GM23338 (cell line): ENCODE data around the gene MAN1C1. TPM values are rescaled to one million over a fixed set of nuclear protein-coding genes. Genes with fewer than 3 reads are reported as not detected.

Source experiments
- ATAC-seq: fragments of 200-7000 bp; cut with Tn5 transposase; 3 replicates; pipeline ENCODE4 v1.9.1; 2020
- DNase-seq: peaks from one replicate; pipeline ENCODE4 v3.0.0-alpha.2; 2015; ENCODE audit warnings: low spot score
- H2AFZ ChIP-seq: fragments of 200-600 bp; sonication (generic); 2 replicates; pipeline ENCODE4 v1.8.0; 2016; ENCODE audit warnings: antibody characterized with exemption, mild to moderate bottlenecking, moderate library complexity
- H3F3A ChIP-seq: fragments of 200-600 bp; sonication (generic); replicated peaks from 2 replicates; pipeline ENCODE4 v1.8.0; 2017; ENCODE audit warnings: antibody characterized with exemption, mixed run types, low read depth
- H3K27ac ChIP-seq: fragments of 200-600 bp; sonication (generic); 2 replicates; pipeline ENCODE4 v1.6.1; 2016; ENCODE audit warnings: low read depth
- H3K27me3 ChIP-seq: fragments of 200-600 bp; sonication (generic); 2 replicates; pipeline ENCODE4 v1.8.0; 2016; ENCODE audit warnings: mild to moderate bottlenecking, mixed run types, moderate library complexity; ENCODE audit not compliant: insufficient read depth
- H3K36me3 ChIP-seq: fragments of 200-600 bp; sonication (generic); 2 replicates; pipeline ENCODE4 v1.8.0; 2016; ENCODE audit warnings: mild to moderate bottlenecking; ENCODE audit not compliant: insufficient read depth
- H3K4me1 ChIP-seq: fragments of 200-600 bp; sonication (generic); 2 replicates; pipeline ENCODE4 v1.8.0; 2016; ENCODE audit warnings: mild to moderate bottlenecking, moderate library complexity; ENCODE audit not compliant: insufficient read depth
- H3K4me2 ChIP-seq: fragments of 200-600 bp; sonication (generic); 2 replicates; pipeline ENCODE4 v1.7.1; 2017; ENCODE audit warnings: mixed run types
- H3K4me3 ChIP-seq: fragments of 200-600 bp; sonication (generic); 2 replicates; pipeline ENCODE4 v1.6.1; 2016; ENCODE audit warnings: mixed run types
- H3K79me2 ChIP-seq: fragments of 200-600 bp; sonication (generic); replicated peaks from 2 replicates; pipeline ENCODE4 v1.8.0; 2017; ENCODE audit warnings: mild to moderate bottlenecking; ENCODE audit not compliant: insufficient read depth
- H3K9me2 ChIP-seq: fragments of 200-600 bp; sonication (generic); 2 replicates; pipeline ENCODE4 v1.8.0; 2017; ENCODE audit not compliant: insufficient read depth
- H4K20me1 ChIP-seq: fragments of 200-600 bp; sonication (generic); replicated peaks from 2 replicates; pipeline ENCODE4 v1.8.0; 2017; ENCODE audit warnings: mild to moderate bottlenecking; ENCODE audit not compliant: insufficient read depth
- H3K27ac Mint-ChIP-seq: 2 replicates; pipeline ENCODE4 v1.8.0; 2020; ENCODE audit warnings: inconsistent platforms, mild to moderate bottlenecking, moderate library complexity, mixed read lengths
- H3K27me3 Mint-ChIP-seq: 3 replicates; pipeline ENCODE4 v1.8.0; 2022; ENCODE audit warnings: low read depth, mild to moderate bottlenecking, moderate library complexity, mixed read lengths, inconsistent platforms; ENCODE audit not compliant: insufficient read depth, poor library complexity
- H3K36me3 Mint-ChIP-seq: 3 replicates; pipeline ENCODE4 v1.8.0; 2021; ENCODE audit warnings: low read depth, mild to moderate bottlenecking, inconsistent platforms, moderate library complexity, mixed read lengths
- H3K4me1 Mint-ChIP-seq: 3 replicates; pipeline ENCODE4 v1.8.0; 2020; ENCODE audit warnings: mild to moderate bottlenecking, inconsistent platforms, mixed read lengths
- H3K4me3 Mint-ChIP-seq: 3 replicates; pipeline ENCODE4 v1.8.0; 2021; ENCODE audit warnings: moderate library complexity, mild to moderate bottlenecking, inconsistent platforms, mixed read lengths
- H3K9me3 Mint-ChIP-seq: 3 replicates; pipeline ENCODE4 v1.8.0; 2020; ENCODE audit warnings: moderate library complexity, mild to moderate bottlenecking, inconsistent platforms, mixed read lengths
- CREB1 ChIP-seq: fragments of 250-450 bp; sonication (Bioruptor Pico); IDR thresholded peaks from 2 replicates; pipeline ENCODE4 v1.5.0; 2020; ENCODE audit warnings: low read depth, mild to moderate bottlenecking, moderate library complexity
- EZH2 ChIP-seq: fragments of 200-600 bp; sonication (generic); IDR thresholded peaks from one replicate; pipeline ENCODE4 v1.8.0; 2017; ENCODE audit warnings: antibody characterized with exemption, mild to moderate bottlenecking, low read depth; ENCODE audit not compliant: unreplicated experiment
- EZH2phosphoT487 ChIP-seq: fragments of 200-600 bp; sonication (generic); IDR thresholded peaks from one replicate; pipeline ENCODE4 v1.8.1; 2018; ENCODE audit warnings: antibody characterized with exemption; ENCODE audit not compliant: unreplicated experiment
- JUNB ChIP-seq: IDR thresholded peaks from one replicate; pipeline ENCODE4 v1.6.1; 2016; ENCODE audit warnings: antibody characterized with exemption; ENCODE audit not compliant: unreplicated experiment
- NANOG ChIP-seq: IDR thresholded peaks from 2 replicates; pipeline ENCODE4 v1.6.1; 2016; ENCODE audit warnings: antibody characterized with exemption, borderline replicate concordance
- POLR2AphosphoS5 ChIP-seq: IDR thresholded peaks from 2 replicates; pipeline ENCODE4 v1.6.1; 2016; ENCODE audit warnings: antibody characterized with exemption, low read depth
- STAT1 ChIP-seq: IDR thresholded peaks from one replicate; pipeline ENCODE4 v1.6.1; 2016; ENCODE audit warnings: antibody characterized with exemption; ENCODE audit not compliant: unreplicated experiment
- ZNF114 ChIP-seq: fragments of 250-450 bp; sonication (Bioruptor Pico); IDR thresholded peaks from 2 replicates; pipeline ENCODE4 v1.5.0; 2020; ENCODE audit warnings: mild to moderate bottlenecking, moderate library complexity
- ZNF331 ChIP-seq: fragments of 250-450 bp; sonication (Bioruptor Pico); IDR thresholded peaks from 2 replicates; pipeline ENCODE4 v1.5.0; 2020; ENCODE audit warnings: low read depth, mild to moderate bottlenecking, moderate library complexity
- polyA plus RNA-seq: library from polyadenylated mRNA; unstranded; fragments of >200 nt; fragmentation: Nextera tagmentation; extraction: Ambion mirVana; gene quantifications from 2 replicates; pipeline ENCODE4 v1.2.1, GENCODE V29; 2016
- total RNA-seq: library from RNA; depleted of rRNA; stranded (reverse); fragments of >200 nt; shearing (Covaris generic); gene quantifications from 2 replicates; pipeline ENCODE4 v1.2.3, GENCODE V29; 2014
- TF ChIP-seq, protein P1 (sequence below): IDR thresholded peaks from 2 replicates; pipeline ENCODE4 v1.6.1; 2016; ENCODE audit warnings: antibody characterized with exemption
- TF ChIP-seq, protein P2 (sequence below): fragments of 250-450 bp; sonication (Bioruptor Pico); IDR thresholded peaks from 2 replicates; pipeline ENCODE4 v1.5.0; 2020; ENCODE audit warnings: mild to moderate bottlenecking, moderate library complexity
- TF ChIP-seq, protein P3 (sequence below), 2 experiments: fragments of 200-600 bp in 1 of 2; sonication (generic) in 1 of 2; conservative IDR thresholded peaks; 2 replicates each; pipeline versions ENCODE4 v1.5.1 to v1.6.1; 2016 to 2017; ENCODE audit warnings: antibody characterized with exemption in 2 of 2, low read depth in 2 of 2, mild to moderate bottlenecking in 2 of 2, moderate library complexity in 1 of 2
- TF ChIP-seq, protein P4 (sequence below): IDR thresholded peaks from one replicate; pipeline ENCODE4 v1.6.1; 2018; ENCODE audit warnings: antibody characterized with exemption; ENCODE audit not compliant: unreplicated experiment

MAN1C1 gene
- total and polyA plus RNA-seq, 2 experiments from 2014 or later: 5.4 to 13.6 TPM

DNA sequence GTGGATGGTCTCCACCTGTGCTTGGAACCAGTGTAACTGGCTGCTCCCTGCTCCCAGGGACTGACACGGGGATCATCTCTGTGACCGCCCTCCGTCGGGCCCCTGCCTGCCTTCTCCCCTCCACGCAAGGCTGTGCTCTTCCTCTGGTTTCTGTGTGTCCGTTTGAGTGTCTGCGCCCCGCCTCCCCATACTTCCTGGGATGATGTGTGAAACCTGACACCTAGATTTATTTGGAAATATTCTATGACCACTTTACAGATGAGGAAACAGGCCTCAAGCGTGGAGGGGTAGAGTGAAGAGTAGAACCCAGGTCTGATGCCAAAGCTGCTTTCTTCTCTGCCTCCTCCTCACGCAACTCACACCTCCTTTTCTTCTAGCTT, 48.9 kb upstream of the MAN1C1 start:
- no peaks in the 10 kb centered on the region for H3K36me3 Mint-ChIP-seq
- peak overlapping the region; percentile 3; the same call in 1 of the 3 replicates for H3K4me3 Mint-ChIP-seq
- peak overlapping the region; percentile 84 for H3K27ac ChIP-seq

More for the DNA sequence above, 48.9 kb upstream of the MAN1C1 start:
- Mint-ChIP-seq H3K9me3 (no peaks in the 10 kb centered on the region), H3K27me3 (peaks cover 18% of the 10 kb centered on the region), H3K27ac (peak overlapping the region; percentile 80), H3K4me1 (peaks cover 47% of the 10 kb centered on the region)
- Histone ChIP-seq H3F3A (no peaks in the 10 kb centered on the region), H3K4me1 (peaks cover 28% of the 10 kb centered on the region), H2AFZ (no peak overlapping the region), H3K9me2 (no peaks in the 10 kb centered on the region), H4K20me1 (no peaks in the 10 kb centered on the region), H3K4me2 (0 out of 2 replicates have a peak overlapping the region, but pooled peaks have one; percentile 39), H3K79me2 (no peaks in the 10 kb centered on the region), H3K27me3 (no peaks in the 10 kb centered on the region), H3K36me3 (no peaks in the 10 kb centered on the region), H3K4me3 (no peak overlapping the region)
- DNase-seq (no peak), ATAC-seq (no peak)
- TF ChIP-seq EZH2phosphoT487: no peak
- TF ChIP-seq, protein P1, sequence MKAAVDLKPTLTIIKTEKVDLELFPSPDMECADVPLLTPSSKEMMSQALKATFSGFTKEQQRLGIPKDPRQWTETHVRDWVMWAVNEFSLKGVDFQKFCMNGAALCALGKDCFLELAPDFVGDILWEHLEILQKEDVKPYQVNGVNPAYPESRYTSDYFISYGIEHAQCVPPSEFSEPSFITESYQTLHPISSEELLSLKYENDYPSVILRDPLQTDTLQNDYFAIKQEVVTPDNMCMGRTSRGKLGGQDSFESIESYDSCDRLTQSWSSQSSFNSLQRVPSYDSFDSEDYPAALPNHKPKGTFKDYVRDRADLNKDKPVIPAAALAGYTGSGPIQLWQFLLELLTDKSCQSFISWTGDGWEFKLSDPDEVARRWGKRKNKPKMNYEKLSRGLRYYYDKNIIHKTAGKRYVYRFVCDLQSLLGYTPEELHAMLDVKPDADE: no peak
- no peak for TF ChIP-seq CREB1 (CRISPR knock-in tag)
- no peak for TF ChIP-seq ZNF331 (CRISPR knock-in tag)
- TF ChIP-seq POLR2AphosphoS5: no peak
- TF ChIP-seq JUNB: no peak
- TF ChIP-seq, protein P2, sequence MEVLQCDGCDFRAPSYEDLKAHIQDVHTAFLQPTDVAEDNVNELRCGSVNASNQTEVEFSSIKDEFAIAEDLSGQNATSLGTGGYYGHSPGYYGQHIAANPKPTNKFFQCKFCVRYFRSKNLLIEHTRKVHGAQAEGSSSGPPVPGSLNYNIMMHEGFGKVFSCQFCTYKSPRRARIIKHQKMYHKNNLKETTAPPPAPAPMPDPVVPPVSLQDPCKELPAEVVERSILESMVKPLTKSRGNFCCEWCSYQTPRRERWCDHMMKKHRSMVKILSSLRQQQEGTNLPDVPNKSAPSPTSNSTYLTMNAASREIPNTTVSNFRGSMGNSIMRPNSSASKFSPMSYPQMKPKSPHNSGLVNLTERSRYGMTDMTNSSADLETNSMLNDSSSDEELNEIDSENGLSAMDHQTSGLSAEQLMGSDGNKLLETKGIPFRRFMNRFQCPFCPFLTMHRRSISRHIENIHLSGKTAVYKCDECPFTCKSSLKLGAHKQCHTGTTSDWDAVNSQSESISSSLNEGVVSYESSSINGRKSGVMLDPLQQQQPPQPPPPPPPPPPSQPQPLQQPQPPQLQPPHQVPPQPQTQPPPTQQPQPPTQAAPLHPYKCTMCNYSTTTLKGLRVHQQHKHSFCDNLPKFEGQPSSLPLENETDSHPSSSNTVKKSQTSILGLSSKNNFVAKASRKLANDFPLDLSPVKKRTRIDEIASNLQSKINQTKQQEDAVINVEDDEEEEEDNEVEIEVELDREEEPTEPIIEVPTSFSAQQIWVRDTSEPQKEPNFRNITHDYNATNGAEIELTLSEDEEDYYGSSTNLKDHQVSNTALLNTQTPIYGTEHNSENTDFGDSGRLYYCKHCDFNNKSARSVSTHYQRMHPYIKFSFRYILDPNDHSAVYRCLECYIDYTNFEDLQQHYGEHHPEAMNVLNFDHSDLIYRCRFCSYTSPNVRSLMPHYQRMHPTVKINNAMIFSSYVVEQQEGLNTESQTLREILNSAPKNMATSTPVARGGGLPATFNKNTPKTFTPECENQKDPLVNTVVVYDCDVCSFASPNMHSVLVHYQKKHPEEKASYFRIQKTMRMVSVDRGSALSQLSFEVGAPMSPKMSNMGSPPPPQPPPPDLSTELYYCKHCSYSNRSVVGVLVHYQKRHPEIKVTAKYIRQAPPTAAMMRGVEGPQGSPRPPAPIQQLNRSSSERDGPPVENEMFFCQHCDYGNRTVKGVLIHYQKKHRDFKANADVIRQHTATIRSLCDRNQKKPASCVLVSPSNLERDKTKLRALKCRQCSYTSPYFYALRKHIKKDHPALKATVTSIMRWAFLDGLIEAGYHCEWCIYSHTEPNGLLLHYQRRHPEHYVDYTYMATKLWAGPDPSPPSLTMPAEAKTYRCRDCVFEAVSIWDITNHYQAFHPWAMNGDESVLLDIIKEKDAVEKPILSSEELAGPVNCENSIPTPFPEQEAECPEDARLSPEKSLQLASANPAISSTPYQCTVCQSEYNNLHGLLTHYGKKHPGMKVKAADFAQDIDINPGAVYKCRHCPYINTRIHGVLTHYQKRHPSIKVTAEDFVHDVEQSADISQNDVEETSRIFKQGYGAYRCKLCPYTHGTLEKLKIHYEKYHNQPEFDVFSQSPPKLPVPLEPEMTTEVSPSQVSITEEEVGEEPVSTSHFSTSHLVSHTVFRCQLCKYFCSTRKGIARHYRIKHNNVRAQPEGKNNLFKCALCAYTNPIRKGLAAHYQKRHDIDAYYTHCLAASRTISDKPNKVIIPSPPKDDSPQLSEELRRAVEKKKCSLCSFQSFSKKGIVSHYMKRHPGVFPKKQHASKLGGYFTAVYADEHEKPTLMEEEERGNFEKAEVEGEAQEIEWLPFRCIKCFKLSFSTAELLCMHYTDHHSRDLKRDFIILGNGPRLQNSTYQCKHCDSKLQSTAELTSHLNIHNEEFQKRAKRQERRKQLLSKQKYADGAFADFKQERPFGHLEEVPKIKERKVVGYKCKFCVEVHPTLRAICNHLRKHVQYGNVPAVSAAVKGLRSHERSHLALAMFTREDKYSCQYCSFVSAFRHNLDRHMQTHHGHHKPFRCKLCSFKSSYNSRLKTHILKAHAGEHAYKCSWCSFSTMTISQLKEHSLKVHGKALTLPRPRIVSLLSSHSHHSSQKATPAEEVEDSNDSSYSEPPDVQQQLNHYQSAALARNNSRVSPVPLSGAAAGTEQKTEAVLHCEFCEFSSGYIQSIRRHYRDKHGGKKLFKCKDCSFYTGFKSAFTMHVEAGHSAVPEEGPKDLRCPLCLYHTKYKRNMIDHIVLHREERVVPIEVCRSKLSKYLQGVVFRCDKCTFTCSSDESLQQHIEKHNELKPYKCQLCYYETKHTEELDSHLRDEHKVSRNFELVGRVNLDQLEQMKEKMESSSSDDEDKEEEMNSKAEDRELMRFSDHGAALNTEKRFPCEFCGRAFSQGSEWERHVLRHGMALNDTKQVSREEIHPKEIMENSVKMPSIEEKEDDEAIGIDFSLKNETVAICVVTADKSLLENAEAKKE (CRISPR knock-in tag): no peak
- TF ChIP-seq ZNF114 (CRISPR knock-in tag): no peak
- TF ChIP-seq NANOG: no peak
- TF ChIP-seq, protein P3, sequence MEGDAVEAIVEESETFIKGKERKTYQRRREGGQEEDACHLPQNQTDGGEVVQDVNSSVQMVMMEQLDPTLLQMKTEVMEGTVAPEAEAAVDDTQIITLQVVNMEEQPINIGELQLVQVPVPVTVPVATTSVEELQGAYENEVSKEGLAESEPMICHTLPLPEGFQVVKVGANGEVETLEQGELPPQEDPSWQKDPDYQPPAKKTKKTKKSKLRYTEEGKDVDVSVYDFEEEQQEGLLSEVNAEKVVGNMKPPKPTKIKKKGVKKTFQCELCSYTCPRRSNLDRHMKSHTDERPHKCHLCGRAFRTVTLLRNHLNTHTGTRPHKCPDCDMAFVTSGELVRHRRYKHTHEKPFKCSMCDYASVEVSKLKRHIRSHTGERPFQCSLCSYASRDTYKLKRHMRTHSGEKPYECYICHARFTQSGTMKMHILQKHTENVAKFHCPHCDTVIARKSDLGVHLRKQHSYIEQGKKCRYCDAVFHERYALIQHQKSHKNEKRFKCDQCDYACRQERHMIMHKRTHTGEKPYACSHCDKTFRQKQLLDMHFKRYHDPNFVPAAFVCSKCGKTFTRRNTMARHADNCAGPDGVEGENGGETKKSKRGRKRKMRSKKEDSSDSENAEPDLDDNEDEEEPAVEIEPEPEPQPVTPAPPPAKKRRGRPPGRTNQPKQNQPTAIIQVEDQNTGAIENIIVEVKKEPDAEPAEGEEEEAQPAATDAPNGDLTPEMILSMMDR (conservative IDR thresholded peaks at IDR 0.05; ENCODE audit: low read depth in 2 of 2): no peak
- no peak for TF ChIP-seq EZH2
- no peak for TF ChIP-seq STAT1
- TF ChIP-seq, protein P4, sequence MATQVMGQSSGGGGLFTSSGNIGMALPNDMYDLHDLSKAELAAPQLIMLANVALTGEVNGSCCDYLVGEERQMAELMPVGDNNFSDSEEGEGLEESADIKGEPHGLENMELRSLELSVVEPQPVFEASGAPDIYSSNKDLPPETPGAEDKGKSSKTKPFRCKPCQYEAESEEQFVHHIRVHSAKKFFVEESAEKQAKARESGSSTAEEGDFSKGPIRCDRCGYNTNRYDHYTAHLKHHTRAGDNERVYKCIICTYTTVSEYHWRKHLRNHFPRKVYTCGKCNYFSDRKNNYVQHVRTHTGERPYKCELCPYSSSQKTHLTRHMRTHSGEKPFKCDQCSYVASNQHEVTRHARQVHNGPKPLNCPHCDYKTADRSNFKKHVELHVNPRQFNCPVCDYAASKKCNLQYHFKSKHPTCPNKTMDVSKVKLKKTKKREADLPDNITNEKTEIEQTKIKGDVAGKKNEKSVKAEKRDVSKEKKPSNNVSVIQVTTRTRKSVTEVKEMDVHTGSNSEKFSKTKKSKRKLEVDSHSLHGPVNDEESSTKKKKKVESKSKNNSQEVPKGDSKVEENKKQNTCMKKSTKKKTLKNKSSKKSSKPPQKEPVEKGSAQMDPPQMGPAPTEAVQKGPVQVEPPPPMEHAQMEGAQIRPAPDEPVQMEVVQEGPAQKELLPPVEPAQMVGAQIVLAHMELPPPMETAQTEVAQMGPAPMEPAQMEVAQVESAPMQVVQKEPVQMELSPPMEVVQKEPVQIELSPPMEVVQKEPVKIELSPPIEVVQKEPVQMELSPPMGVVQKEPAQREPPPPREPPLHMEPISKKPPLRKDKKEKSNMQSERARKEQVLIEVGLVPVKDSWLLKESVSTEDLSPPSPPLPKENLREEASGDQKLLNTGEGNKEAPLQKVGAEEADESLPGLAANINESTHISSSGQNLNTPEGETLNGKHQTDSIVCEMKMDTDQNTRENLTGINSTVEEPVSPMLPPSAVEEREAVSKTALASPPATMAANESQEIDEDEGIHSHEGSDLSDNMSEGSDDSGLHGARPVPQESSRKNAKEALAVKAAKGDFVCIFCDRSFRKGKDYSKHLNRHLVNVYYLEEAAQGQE: no peak
